NCI-H2196 treated with DMSO at 0.1 percent for 48 hours (cell line): ENCODE measurements around the gene RPS6KL1.
"Not testable (repeated sequence)": the region's sequence is repeated elsewhere in the genome, so short reads cannot be mapped to it uniquely, and the experiment has no call there.

Source experiments
- DNase-seq: peaks from one replicate; lab custom pipeline; 2025; ENCODE audit not compliant: unreplicated experiment; lab: John Stamatoyannopoulos, UW

Gene RPS6KL1

DNA sequence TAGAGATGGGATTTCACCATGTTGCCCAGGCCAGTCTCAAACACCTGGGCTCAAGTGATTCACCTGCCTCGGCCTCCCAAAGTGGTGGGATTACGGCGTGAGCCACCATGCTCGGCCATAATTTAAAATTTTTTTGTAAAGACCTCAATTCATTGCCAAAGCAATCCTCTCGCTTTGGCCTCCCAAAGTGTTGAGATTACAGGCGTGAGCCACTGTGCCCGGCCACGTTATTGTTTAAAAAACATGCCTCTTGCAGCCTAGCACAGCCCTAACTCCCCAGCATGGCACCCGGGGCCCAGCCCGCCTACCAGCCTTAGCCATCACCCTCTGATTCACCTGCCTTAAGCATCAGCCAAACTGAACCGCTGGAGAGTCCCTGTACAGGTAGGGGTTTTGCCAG is 13.1 kb upstream of the RPS6KL1 start:
- DNase-seq: no peak

DNA sequence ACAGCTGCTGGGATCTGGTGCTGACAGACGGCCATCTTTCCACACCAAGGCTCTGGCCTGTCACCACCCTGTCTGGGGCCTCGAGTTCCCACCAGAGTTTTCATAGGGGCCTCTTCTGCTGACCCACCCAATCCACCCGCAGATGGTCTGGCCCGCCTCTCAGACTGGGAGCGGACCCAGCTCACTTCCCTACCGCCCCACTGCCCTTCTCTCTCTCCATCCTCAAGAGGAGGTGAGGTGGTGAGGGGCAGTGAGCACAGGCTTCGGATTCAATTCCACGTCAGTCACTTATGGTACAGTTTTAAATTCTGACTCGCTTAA is 12.3 kb upstream of the RPS6KL1 start:
- no peak for DNase-seq

DNA sequence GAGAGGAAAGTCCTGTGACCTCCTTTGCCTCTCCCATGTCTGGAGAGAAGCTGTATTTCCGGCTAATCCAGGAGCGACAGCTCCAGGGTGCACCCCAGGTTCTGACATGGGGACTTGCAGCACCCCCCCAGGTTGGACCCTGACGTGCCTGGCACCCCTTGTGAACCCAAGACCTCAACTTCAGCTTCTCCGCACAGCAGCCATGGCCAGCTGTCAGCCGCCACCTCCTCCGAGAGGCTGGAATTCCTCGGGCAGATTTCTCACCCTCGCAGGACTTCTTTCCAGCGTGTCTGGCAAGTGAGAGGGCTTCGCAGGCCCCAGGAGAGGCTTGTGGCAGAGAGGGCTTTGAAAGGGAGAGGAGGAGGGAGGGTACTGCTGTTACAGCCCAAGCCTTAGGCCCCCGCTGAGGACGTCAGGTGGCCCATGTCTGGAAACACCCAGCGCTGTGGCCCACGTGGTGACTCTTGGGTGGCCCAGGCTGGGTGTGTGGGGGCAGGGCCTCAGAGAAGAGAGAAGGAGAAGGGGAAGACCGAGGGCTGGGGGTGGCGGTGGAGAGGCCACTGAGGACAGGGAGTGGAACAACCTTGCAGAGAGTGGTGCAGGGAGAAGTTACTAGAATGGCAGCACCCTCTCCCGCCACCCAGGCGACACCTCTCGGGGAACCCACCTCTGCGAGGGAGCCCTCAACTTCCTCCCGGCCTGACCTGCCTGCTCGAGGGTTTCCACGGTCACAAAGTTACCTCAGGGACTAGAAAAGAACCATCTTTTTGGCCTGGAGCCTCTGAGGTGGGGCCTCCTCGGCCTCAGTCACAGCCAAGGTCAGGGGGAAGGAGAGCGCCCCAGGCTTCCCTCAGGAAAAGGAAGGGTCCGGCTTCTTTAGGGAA is 11.7 kb upstream of the RPS6KL1 start:
- no peak for DNase-seq

DNA sequence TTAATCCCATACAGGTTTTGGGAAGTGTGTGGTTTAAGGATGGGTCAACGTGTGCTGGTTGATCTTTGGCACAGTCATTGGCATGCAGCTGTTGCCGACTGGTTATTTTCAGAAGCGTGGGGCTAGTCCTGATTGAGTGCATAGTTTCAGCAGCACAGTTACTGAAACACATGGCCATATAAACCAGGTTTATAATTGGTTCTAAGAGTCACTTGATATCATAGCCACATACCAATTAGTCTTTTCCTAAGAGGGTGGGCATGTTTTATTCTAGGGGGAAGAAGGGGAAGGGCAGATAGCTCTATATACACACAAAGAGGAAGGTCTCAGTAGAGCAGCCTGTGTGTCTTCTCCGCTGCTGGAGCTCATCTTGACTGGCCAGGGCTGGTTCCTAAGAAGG is 11.0 kb upstream of the RPS6KL1 start:
- DNase-seq: no peak

DNA sequence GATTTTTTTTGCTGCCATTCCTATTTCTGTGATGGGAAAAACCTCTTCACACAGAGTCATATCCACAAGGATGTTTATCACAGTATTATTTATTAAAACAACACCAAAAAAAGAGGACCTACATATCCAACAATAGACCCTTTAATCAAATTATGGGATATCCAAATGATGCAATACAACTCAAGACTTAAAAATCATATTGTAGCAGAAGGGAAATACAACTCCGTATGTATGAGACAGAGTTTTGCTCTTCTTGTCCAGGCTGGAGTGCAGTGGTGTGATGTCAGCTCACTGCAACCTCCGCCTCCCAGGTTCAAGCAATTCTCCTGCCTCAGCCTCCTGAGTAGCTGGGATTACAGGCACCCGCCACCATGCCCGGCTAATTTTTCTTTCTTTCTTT is 9.9 kb upstream of the RPS6KL1 start:
- not testable (repeated sequence) for DNase-seq

DNA sequence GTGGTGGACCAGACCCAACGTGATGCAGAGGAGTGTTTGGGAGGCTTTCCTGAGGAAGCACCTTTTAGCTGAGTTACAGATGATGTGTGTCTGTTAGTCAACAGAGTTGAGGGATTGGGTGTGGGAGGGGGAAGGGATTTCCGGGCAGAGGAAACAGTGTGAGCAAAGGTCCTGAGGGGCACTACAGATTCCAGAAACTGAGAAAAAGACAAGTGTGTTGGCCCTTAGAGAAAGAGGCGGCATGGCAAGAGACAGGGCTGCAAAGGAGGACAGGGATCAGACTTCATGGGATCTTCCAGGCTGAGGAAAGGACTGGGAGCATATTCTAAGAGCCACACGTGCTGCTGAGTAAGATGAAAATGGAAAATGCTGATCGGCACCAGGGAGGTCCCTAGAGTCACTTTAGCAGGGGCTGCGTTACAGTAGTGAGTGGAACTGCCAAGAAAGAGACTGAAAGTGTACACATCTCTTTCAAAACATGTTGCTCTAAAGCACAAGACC is 9.4 kb upstream of the RPS6KL1 start:
- no peak for DNase-seq

DNA sequence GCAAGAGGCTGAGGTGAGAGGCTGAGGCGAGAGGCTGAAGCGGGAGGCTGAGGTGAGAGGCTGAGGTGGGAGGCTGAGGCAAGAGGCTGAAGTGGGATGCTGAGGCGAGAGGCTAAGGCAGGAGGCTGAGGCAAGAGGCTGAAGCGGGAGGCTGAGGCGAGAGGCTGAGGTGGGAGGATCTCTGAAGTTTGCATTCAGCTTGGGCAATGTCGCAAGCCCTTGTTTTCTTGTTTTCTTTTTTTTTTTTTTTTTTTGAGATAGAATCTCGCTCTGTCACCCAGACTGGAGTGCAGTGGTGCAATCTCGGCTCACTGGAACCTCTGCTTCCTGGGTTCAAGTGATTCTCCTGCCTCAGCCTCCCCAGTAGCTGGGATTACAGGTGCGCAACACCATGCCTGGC is 8.7 kb upstream of the RPS6KL1 start:
- not testable (repeated sequence) for DNase-seq

DNA sequence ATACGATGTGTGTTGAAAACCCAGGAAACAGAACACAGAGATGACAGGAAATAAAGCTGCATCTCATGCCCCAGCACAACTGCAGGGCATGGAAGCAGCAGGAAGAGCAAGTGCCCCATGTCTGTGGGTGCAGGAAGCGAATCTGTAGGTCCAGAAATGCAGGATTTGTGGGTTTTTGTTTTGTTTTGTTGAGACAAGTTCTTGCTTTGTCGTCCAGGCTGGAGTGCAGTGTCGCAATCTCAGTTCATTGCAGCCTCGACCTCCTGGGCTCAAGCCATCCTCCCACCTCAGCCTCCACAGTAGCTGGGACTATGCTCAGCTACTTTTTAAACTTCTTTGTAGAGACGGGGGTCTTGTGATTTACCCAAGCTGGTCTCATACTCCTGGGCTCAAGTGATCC is 6.2 kb upstream of the RPS6KL1 start:
- DNase-seq: no peak

DNA sequence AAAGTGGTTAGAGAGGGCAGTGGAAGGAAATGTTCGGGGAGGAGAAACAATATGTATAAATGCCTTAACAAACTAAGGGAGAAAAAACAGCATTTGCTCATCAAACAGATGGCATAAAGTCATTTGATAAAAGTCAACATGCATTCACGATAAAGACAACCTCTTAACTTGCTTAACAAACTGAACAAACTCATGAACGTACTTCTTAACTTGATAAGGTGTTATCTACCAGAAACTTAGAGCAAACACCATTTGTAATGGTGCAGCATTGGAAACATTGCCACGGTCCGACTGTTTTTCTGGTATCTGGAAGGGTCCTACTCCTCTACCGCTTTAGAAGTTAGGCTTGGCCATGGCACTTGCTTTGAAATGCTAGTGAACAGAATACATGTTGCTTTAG is 4.2 kb upstream of the RPS6KL1 start:
- DNase-seq: no peak

DNA sequence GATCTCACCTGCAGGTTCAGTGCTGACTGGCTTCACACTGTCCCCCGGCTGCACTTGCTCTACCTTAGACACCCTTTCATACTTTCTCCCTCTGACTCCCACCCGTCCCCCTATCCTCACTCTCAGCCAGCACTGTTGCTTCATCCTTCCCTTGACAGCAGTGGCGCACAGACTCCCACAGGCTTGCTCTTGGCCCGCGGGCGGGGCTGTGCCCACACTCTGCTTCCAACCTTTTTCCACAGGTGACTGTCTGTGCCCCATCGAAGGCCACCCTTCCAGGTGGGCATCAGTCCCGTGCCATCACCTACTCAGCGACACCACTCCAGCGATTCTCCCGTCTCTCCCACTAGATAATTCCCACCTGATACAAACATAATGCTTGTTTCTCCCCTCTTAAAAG is 1.0 kb upstream of the RPS6KL1 start:
- DNase-seq: no peak

DNA sequence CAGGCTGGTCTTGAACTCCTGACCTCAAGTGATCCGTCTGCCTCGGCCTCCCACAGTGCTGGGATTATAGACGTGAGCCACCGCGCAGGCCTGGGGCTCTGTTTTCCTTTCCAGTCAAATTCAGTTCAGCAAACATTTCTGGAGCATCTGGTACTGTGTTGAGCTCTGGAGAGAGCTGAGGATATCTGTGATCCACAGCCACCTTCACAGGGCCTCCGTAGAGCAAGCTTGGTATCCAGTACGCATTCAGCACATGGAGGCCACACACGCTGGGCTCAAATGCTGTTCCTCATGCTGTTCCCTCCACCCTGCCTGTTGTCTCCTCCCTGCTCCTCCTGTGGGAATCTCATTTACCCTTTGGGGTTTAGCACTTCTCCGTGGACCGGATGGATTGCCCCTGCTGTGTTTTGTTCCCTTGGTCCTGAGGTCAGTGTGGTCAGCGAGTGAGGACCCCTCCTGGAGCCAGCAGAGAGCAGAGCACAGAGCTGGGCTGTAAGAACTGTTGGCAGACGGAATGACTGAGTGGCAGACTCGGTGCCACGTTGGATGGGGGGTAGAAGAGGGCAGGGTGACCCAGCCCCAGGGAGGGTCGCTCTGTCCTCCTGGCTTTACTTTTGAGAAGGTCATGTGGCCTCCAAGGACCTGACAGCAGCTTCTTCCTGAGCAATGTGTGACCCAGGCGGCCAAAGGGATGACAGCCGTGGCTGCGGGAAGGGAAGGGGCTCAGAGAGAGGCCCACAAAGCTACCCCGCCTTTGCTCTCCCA is 891 bp downstream of the RPS6KL1 start:
- no peak for DNase-seq

DNA sequence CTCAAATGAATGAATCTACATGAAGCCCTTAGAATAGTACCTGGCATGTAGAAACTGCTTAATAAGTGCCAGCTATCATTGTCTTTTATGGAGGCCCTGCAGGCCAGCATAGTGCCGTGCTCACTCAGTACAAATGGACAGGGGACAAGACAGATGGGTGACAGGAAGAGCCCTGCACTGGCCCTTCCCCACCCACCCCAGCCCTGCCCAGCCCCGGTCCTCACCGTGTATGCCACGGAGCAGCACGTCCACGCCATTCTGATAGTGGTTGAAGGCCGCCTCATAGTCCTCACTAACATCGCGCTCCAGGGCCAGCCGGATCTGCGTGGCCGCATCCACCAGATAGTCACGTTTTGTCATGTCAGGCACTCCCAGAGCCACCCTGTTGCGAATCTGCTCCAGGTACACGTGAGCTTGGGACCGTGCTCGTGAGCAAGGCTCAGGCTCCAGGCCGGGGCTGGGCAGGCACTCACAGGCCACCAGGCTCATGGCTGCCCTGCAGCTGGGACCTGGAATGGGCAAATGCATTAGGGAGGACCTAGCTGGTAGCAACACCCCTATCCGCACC is 1.9 kb downstream of the RPS6KL1 start:
- DNase-seq: no peak

DNA sequence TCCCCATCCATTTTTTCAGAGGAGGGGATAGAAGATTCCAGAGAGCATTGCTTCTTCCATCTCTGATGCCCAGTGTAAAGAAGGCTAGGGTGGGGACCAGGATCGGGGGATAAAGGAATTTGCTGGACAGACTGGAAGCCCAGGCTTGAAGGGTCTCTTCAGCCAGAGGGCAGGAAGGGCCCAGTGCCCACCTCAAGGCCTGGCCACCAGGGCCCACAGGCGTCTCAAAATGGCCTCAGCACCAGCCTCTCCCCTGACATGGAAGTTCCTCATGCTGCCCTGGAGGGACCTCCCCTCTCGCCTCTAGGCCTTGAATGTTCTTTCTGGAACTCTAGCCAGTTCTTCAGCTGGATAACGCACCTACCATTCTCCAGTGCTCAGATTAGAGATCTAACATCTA is 2.8 kb downstream of the RPS6KL1 start:
- DNase-seq: no peak

DNA sequence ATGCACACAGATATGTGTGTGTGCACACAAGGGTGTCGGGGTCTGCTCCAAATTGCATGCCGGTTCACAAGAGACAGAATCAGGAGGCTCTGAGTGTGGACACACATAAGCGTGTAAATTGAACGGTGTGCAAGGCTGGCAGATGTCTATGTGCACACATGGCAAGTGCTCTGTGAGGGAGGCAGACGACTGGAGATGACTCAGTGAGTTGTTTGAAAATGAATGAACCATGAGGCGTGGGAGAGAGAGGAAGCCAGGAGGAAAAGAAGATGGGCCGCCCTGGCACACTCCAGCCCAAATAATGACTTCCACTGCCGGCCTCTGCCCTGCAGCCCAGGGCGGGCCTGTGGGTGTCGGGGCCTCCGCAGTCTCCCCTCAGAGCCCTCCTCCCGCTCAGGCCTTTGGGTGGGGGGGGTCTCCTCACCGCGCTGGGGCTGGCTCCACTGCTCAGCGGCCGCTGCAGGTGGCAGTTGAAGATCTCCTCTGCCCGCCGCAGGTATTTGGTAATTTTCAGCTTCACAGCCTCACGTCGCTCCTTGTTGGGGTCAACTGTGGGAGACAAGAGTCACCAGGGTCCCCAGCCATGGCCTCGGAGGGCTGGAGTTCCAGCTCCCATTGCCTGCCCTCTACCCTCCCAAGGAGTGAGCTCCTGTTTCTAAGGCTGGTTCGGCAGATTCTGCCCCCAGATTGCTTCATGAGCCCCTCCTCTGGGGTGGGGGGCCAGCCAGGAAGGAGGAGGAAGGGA is 3.5 kb downstream of the RPS6KL1 start:
- DNase-seq: no peak

DNA sequence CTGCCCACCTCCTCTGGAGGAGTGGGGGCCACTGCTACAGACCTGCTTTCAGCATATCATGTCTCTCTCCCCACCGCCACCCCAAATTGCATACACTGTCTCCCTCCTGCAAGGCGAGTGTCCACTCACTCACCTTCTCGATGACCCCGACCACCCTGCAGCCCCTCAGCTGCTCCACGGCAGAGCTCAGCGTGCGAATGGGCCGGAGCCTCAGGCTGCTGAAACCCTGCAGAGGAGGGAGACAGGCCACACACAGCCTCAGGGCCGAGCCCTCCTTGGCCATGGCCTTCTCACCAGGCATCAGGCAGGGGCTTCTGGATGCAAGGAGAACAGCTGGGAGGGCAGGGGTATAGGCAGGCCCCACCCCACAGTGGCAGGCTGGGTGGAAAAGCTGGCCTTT is 4.7 kb downstream of the RPS6KL1 start:
- no peak for DNase-seq

DNA sequence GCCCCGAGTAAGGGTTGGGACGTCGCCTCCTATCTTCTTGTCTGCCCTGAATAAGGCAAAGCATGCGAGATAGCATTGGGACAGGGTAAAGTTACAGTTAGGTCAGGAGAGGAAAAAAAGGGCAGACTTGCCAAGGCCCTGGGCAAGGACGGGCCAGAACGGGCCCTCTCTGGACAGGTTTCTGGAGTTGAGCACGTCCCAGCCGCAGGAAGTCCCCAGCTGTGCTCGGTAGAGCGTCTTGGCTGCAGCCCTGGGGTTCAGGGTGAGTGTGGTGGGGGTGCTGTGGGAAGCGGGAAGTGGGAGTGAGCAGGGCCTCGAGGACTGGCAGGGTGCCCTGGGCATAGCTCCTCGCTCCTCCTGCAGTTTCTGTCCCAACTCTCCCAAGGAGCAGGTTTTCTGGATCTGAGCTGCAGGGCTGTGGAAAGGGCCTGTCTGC is 5.4 kb downstream of the RPS6KL1 start:
- DNase-seq: no peak

DNA sequence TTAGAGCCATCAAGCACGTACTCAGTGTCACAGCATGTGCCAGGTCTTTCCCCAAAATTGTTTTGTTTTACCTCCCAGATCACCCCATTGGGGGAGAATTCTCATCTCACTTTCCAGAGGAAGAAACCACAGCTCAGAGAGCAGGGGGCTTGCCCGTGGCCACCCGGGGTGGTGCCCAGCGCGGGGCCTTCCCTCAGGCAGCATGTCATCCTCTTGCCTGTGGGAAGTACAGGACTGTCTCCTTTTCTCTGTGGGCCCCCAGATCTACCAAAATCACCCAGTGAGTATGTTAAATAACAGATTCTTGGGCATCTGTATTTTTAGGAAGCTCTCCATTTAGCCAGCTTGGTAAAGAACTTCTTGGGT is 5.9 kb downstream of the RPS6KL1 start:
- no peak for DNase-seq

DNA sequence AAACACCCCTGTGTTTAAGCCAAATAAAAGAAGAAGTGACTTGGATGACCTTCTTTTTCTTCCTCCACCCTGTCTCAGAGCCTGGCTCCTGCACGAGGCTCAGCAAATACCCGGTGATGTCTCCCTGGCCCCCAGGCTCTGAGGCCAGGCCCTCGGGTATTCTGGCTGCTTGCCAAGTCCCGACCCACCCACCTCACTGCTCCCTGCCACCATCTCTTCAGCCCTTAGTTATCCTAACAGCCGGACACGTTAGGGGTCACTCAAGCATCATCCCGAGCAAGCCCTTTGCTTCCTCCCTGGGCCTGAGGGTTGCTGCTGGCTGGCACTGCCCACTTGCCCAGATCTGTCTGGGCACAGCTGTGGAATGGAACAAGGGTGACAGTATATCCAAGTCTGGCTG is 7.2 kb downstream of the RPS6KL1 start:
- DNase-seq: no peak

DNA sequence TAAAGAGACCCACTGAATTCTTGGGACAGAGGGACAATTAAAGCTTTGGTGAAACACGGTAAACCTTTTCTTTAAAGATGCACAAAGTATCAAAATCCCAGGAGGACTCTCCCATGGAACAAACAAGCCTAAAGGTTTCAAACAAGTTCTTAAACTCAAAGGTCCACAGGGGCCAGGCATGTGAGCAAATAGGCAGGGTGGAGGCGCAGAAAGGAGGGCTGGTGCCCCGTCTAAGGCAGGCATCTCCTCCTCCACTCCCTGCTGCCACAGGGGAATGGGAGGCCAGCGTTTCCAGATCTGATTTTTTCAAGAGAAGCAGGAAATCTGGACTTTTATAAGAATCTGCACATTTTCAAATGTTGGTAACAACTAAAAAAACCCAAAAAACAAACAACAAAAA is 7.6 kb downstream of the RPS6KL1 start:
- no peak for DNase-seq

DNA sequence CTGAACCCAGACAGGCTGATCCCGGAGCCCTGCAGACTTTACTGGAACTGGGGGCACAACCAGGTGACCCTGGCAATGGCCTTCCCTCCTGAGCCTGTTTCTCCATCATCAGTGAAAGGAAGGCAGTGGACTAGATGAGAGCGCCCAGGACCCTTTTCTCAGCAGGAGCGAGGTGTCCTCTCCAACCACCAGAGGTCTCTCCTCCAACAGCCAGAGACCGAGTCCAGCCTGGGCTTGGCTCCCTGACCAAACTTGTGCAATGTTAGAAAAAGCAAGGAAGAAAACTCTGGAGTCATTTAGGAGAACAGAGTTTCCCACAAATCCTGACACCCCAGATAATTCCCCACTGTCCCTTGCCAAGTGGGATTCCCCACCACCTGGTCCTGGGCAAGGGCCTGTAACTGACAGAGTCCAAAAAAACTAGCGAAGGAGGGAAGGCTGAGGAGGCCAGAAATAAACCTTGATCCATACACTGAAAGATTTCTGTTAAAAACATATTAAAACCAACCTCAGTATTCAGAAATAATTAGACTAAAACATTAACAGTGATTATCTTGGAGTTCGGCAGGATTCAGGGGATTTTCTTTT is 9.0 kb downstream of the RPS6KL1 start:
- no peak for DNase-seq

DNA sequence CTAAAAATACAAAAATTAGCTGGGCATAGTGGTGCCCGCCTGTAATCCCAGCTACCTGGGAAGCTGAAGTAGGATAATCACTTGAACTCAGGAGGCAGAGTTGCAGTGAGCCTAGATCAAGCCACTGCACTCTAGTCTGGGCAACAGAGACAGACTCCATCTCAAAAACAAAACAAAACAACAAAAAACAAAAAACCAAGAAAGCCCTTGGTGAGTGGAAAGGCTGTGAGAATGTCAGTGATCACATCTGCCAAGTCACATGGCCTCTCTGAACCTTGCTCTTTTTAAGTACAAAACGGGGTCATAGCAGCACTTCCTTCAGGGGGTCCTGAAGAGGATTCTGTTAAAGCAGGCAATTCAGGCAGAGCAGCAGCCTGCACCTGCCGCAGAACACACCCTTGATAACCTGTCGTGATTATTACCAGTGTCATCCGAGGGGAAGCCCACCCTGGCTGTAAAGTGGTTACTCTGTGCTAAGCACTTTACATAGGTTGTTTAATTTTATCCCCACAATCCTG is 9.6 kb downstream of the RPS6KL1 start:
- DNase-seq: no peak
